Activated T-helper 9 cell treated with anti-CD3 and anti-CD28 coated beads, Interleukin-2, amount 50 U/mL, for 16 hours (primary cell): Measurements from ENCODE around the gene SLU7.

Source experiments
- DNase-seq: peaks from one replicate; pipeline ENCODE4 v3.0.0-alpha.2; 2020; ENCODE audit warnings: low read depth

SLU7 gene

DNA sequence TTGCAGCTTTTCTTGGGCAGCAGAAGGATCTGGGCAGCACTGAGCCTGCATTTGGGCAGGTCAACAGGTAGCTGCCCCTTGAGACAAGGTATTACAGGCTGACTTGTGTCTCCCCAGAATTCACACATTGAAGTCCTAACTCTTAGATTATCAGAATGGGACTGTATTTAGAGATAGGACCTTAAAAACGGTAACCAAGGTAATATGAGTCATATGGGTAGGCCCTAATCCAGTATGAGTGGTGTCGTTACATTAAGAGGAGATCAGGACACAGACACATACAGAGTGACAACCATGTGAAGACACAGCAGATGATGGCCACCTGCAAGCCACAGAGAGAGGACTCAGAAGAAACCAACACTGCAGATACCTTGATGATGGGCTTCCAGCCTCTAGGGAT lies 51.6 kb downstream of the SLU7 start:
- DNase-seq = no peak

DNA sequence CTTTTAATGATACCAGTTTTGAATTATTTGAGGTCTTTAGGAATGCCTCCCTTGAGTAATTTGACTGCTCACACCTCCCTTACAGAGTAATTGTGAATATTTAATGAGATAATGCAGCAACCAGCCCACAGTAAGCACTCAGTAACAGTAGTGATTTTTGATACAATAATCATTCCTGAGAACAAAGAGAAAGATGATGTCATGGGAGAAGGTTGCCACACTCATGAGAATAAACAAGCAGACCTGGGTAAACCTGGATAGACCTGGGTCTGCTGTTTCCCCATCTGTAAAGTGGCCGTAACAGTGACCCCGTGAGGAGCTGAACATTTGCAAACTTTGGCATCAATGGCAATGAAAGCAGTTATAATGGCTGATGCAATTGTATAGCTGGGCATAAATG lies 52.7 kb downstream of the SLU7 start:
- no peak for DNase-seq

DNA sequence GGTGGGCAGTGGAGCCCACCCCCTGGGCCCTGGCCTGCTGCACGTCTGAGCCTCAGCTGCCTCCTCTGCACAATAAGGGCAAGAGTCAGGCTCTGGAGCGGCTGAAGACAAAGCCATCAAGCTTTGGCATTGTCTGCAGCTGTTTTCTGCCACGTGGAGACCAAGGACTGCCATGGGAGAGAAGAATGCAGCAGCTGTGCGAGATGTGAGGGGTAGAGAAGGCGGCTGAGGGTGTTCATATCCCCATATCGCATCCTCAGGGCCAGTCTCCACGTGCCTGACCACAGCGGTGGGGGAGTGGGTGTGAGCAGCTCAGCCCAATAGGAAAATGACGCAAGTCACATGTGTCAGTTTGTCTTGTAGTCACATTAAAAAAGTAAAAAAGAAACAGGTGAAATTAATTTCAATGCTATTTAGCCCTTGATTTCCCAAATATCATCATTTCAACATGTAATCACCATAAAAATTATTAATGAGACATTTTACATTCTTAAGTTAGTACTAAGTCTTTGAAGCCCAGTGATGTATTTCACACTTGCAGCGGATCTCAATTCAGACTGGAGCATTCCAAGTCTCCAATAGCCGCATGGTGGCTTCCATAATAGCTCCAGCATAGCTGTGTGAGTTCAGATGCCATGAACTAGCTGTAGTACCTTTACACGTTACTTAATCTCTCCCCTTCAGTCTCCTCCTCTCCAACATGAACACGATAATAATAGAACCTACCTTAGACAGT lies 55.1 kb downstream of the SLU7 start:
- no peak for DNase-seq

DNA sequence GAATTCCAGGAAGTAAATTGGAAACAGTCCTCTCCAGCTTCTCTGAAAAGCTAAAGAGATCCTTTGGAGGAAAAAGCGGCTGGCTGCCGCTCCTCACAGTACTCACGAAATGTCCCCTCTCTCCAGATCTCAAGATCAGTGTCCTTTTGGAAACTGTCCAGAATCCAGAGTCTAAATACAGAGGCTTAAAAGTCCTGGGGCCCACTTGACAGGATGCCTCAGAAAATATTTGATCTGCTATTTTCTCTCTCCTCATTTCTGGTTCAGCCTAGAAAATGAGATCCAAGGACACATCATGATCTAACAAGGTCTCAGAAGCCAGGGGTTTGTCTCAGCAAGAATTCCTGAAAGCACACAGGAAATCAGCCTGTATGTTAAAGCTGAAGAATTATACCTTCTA lies 55.7 kb downstream of the SLU7 start:
- DNase-seq = no peak

DNA sequence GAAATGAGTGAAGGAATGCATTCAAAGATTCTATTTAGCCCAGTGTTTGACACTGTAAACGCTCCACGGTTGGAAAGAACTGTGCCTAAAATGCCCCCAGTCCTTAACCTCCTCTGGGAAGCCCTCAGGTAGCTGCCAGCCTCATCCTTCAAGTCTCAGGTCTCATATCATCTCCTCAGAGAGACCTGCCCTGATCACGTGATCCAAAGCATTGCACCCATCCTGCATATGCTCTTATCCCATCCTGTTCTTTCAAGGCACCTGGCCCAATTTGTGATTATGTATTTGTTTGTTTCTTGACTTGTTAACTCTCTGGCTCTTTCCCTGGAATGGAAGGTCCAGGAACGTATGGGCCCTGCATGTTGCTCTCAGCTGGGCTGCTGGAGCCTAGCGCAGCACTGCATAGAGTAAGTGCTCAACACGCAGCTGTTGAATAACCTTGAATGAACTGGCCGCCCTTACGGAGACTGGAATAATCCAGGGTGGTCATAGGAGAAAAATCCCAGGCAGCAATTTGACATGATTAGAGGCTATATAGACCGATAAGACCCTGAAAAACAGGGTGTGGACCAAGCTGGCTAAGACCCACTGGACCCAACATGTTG lies 57.2 kb downstream of the SLU7 start:
- DNase-seq = no peak

DNA sequence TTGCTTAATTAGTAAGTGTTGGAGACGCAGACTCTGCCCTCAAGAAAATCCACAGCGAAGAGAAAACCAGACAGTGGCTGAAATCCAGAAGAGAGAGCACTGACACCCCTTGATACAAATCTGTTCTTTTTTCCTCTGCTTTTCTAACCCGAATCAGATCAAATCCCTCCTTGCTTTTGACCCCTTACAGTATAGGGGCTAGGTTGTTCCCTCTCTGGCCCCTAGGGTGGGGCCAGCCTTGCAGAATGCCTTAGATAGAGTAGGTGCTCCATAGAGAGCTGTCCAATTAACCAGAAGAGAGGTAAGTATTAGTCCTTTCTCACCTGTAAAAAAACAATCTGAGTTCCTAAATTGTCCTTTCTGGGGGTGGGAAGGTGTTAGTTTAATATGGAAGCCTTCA lies 58.6 kb downstream of the SLU7 start:
- DNase-seq = no peak

DNA sequence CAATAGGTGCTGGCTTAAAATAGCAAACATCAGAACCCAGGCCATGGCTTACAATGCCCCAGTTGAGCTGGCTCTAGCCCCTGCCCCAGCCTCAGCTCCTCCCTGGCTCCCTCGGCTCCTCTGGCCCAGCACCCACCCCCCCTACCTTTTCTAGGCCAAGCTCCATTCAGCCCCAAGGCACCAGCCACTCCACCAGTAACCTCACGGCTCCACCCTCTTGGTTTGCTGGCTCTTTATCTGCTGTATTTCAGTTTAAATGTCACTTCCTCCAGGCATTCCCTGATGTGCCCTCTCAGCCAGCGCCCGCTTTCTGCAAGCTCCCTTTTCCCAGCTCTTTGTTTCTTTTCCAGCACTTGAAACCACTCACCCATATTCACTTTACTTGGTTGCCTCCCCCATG lies 59.1 kb downstream of the SLU7 start:
- DNase-seq = no peak

DNA sequence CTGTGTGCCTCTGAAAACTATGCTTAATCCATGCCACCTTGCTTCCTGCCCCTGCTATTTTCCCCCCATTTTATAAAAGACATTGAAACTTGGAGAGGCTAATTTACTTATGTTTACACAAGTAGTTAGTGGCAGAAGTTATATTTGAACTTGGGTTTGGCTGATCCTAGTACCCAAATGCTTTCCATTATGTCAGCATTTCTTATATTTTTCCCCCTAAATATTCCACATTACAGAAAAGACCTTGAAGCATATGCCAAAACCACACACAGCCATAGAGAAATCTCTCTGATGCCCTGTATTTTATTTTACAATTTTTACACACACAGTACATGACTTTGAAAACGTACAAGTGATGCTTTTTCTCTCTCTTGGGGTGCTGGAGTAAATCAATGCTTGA lies 59.6 kb downstream of the SLU7 start:
- DNase-seq = no peak

DNA sequence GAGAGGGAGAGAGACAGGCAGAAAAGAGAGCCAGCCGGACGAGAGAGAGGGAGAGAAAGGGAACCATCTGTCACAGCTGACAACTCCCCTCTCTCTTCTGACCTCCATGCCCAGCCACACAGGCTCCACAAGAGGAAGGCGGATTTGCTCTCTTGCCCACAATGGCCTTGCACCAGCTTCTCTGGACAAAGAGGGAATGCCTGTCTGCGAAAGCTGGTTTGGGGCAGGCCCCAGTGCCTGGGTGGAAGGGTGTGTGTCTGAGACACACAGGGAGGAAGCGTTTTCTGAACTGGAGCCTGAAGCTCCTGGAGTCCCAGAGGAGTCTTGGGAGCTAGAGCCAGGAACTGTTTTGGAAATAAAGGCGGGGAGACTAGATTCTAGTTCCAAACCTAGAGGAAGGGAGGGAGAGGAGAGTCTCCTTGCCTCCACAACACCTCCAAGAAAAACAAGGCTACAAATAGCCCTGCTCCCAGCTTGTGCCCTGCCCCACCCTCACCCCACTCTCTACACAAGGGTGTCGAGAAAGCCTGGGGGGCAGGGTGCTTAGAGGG lies 60.9 kb downstream of the SLU7 start:
- DNase-seq = no peak

DNA sequence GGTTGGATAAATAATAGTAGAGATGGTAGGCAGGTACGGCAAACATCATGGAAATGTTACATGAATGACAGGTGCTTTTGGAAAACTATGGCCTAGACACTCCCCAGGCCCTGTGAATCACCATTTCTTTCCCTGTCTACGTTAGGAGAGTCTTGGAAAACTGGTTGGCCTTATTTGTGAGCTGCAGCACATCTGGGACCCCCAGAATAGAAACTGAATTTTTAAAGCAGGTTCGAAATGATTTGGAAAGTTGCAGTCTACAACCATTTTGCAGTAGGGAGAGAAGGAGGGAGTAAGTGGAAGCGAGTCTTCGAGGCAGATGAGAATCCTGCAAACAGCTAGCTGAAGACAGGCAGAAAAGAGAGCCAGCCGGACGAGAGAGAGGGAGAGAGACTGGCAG lies 61.5 kb downstream of the SLU7 start:
- DNase-seq = no peak

DNA sequence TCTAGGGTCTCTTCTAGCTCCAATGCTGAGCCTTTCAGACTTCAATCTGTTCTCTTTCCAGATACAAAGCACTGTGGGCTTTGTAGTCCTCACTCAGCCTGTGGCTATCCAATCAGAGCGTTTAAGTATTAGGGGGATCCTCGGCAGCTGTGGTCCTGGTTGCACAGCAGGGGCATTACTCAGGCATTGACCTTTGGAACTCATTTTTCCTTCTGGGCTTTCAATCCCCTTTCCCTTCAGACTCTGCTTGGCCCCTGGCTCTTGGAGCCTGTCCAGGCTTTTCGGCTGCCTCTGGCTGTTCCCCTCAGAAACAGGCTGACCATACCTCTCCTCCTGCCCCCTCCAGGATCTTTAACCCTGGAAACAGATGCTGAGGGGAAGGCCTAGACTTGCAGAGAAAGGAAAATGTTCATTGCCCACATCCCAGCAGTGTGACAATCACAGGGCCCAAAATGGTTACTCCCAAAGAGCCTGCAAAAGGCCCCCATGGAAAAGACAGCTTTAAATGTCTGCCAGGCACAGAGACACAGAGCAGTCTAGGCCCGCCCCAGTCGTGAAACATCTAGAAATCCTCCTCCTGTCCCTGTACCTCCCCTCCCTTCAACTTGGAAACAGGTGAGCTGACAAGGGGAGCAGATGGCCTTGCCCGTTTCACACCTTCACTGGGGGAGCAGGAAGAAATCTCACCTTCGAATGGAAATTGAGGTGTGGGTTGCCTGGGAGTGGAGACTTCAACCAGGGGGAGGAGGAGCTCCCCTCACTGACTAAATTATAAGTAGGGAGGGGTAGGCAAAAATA lies 62.1 kb downstream of the SLU7 start:
- no peak for DNase-seq

DNA sequence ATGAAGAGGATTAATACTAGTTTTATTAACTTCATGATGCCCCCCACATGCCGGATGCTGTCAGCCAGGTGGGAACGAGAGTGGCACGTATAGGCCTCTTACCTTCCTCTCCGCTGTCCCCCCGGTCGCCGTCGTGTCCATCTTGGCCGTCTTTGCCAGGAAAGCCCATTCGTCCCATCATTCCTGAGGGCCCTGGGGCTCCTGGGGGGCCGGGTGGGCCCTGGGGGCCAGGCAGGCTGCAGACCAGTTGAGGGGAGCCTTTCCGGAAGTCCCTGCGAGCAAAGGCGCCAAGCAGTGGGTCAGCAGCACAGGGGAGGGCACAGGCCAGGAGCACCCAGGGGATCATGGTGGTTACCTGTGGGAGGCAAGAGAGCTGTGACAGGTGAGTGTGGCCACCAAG lies 64.2 kb downstream of the SLU7 start:
- DNase-seq = no peak

DNA sequence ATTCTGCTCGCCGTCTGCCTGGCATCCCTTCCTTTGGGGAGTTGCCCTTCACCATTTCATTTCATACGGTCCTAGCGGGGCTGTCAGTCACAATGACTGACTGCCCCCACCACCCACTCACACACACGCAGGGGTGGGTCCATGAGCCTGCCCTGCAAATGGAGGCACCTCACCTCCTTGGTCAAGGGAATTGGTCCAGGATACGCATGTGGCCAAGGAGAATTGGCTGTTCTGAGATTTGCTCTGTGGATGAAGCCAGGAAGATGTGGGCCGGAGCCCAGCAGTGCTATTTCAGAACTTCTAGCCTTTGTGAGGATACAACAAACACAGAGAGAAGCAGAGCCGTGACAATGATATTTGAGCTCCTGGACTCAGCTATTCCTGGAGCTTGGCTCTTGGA lies 65.5 kb downstream of the SLU7 start:
- DNase-seq = no peak

DNA sequence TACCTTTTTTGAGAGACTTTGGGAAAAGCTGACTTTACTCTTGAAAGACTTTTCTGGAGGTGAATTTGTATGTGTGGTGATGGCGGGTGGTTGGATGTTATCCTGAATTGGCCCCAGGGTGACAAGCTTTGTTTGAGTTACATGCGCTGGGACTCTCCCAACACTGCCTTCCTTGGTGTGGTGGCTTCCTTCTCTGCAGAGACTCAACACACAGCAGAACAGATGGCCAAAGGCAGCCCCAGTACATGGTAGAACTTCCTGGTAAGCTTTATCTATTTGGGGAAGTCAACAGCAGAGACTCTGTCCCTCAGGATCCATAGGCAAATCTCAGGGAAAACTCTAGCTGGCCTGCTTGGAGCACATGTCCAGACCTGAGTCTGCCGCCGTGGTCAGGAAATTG lies 66.6 kb downstream of the SLU7 start:
- no peak for DNase-seq
